H9 (cell line): ENCODE results near the gene ROM1. TPM values are rescaled to one million over a fixed set of nuclear protein-coding genes. Genes with fewer than 3 reads are reported as not detected.

Source experiments
- DNase-seq: peaks from one replicate; pipeline ENCODE4 v3.0.0-alpha.2; 2017
- H2AFZ ChIP-seq: one replicate; pipeline ENCODE4 v1.6.1; 2013; ENCODE audit warnings: mild to moderate bottlenecking, low read length, control low read depth, moderate library complexity
- H2AK5ac ChIP-seq: 2 replicates; pipeline ENCODE4 v1.6.1; 2013; ENCODE audit warnings: low read length, control low read depth, mixed read lengths; ENCODE audit not compliant: insufficient read length
- H2BK120ac ChIP-seq: one replicate; pipeline ENCODE4 v1.6.1; 2013; ENCODE audit warnings: low read depth, mild to moderate bottlenecking, low read length, control low read depth, inconsistent platforms; ENCODE audit not compliant: poor library complexity, severe bottlenecking
- H2BK12ac ChIP-seq: 2 replicates; pipeline ENCODE4 v1.6.1; 2013; ENCODE audit warnings: low read length, control low read depth, mixed read lengths, low read depth; ENCODE audit not compliant: insufficient read length
- H2BK15ac ChIP-seq: 2 replicates; pipeline ENCODE4 v1.6.1; 2013; ENCODE audit warnings: low read depth, low read length, control low read depth
- H2BK20ac ChIP-seq: one replicate; pipeline ENCODE4 v1.6.1; 2013; ENCODE audit warnings: low read depth, mild to moderate bottlenecking, low read length, control low read depth, inconsistent platforms; ENCODE audit not compliant: poor library complexity, severe bottlenecking
- H2BK5ac ChIP-seq: 2 replicates; pipeline ENCODE4 v1.6.1; 2013; ENCODE audit warnings: low read length, control low read depth, mixed read lengths; ENCODE audit not compliant: insufficient read length
- H3K14ac ChIP-seq: 2 replicates; pipeline ENCODE4 v1.6.1; 2013; ENCODE audit warnings: low read length, control low read depth; ENCODE audit not compliant: insufficient read depth
- H3K18ac ChIP-seq: 2 replicates; pipeline ENCODE4 v1.6.1; 2013; ENCODE audit warnings: low read depth, mild to moderate bottlenecking, mixed read lengths, low read length, control low read depth; ENCODE audit not compliant: insufficient read length
- H3K23ac ChIP-seq: 2 replicates; pipeline ENCODE4 v1.6.1; 2013; ENCODE audit warnings: low read length, control low read depth, mixed read lengths, low read depth; ENCODE audit not compliant: insufficient read length
- H3K23me2 ChIP-seq: 2 replicates; pipeline ENCODE4 v1.6.1; 2013; ENCODE audit warnings: low read depth, mild to moderate bottlenecking, mixed read lengths, low read length, control low read depth; ENCODE audit not compliant: insufficient read length, poor library complexity, severe bottlenecking
- H3K27ac ChIP-seq: 2 replicates; pipeline ENCODE4 v1.5.1; 2013; ENCODE audit warnings: low read length, control low read depth, mixed read lengths, low read depth; ENCODE audit not compliant: insufficient read length
- H3K27me3 ChIP-seq: 2 replicates; pipeline ENCODE4 v1.6.1; 2013; ENCODE audit warnings: low read length, control low read depth, inconsistent platforms; ENCODE audit not compliant: insufficient read depth
- H3K4ac ChIP-seq: 2 replicates; pipeline ENCODE4 v1.6.1; 2013; ENCODE audit warnings: low read depth, mild to moderate bottlenecking, control low read depth, inconsistent platforms, low read length, moderate library complexity
- H3K4me1 ChIP-seq: 2 replicates; pipeline ENCODE4 v1.6.1; 2013; ENCODE audit warnings: low read length, control low read depth, inconsistent platforms; ENCODE audit not compliant: insufficient read depth
- H3K4me2 ChIP-seq: 2 replicates; pipeline ENCODE4 v1.6.1; 2013; ENCODE audit warnings: low read length, control low read depth, mixed read lengths; ENCODE audit not compliant: insufficient read length, insufficient read depth
- H3K56ac ChIP-seq: 2 replicates; pipeline ENCODE4 v1.6.1; 2013; ENCODE audit warnings: low read depth, mild to moderate bottlenecking, mixed read lengths, low read length, control low read depth; ENCODE audit not compliant: insufficient read length
- H3K79me1 ChIP-seq: 2 replicates; pipeline ENCODE4 v1.6.1; 2013; ENCODE audit warnings: low read depth, mild to moderate bottlenecking, moderate library complexity, low read length, control low read depth, inconsistent platforms; ENCODE audit not compliant: insufficient read depth, poor library complexity, severe bottlenecking
- H3K79me2 ChIP-seq: 2 replicates; pipeline ENCODE4 v1.6.1; 2013; ENCODE audit warnings: low read length, control low read depth, inconsistent platforms; ENCODE audit not compliant: insufficient read depth
- H3K9ac ChIP-seq: 2 replicates; pipeline ENCODE4 v1.6.1; 2013; ENCODE audit warnings: low read length, control low read depth, mixed read lengths; ENCODE audit not compliant: insufficient read length; ENCODE audit errors: extremely low read depth
- H3K9me3 ChIP-seq: one replicate; pipeline ENCODE4 v1.6.1; 2013; ENCODE audit warnings: low read depth, low read length, inconsistent platforms; ENCODE audit not compliant: control insufficient read depth
- H3T11ph ChIP-seq: one replicate; pipeline ENCODE4 v1.6.1; 2013; ENCODE audit warnings: mild to moderate bottlenecking, low read length, control low read depth, inconsistent platforms
- H4K20me1 ChIP-seq: one replicate; pipeline ENCODE4 v1.6.1; 2013; ENCODE audit not compliant: control insufficient read depth, insufficient read length, insufficient read depth
- H4K5ac ChIP-seq: 2 replicates; pipeline ENCODE4 v1.6.1; 2013; ENCODE audit warnings: low read depth, mild to moderate bottlenecking, mixed read lengths, low read length, control low read depth; ENCODE audit not compliant: insufficient read length
- H4K8ac ChIP-seq: replicated peaks from 2 replicates; pipeline ENCODE4 v1.6.1; 2013; ENCODE audit warnings: low read length, control low read depth, mixed read lengths, low read depth; ENCODE audit not compliant: insufficient read length
- H4K91ac ChIP-seq: 2 replicates; pipeline ENCODE4 v1.6.1; 2013; ENCODE audit warnings: low read depth, mild to moderate bottlenecking, moderate library complexity, mixed read lengths, low read length, control low read depth; ENCODE audit not compliant: insufficient read length
- H3K27ac Mint-ChIP-seq, 3 experiments: 2 replicates in 2 of 3; 3 replicates in 1 of 3; pipeline ENCODE4 v1.8.0; 2020 to 2021; ENCODE audit warnings: mixed read lengths in 3 of 3, mild to moderate bottlenecking in 1 of 3, moderate library complexity in 1 of 3
- H3K27me3 Mint-ChIP-seq: 2 replicates; pipeline ENCODE4 v1.8.0; 2021; ENCODE audit warnings: low read depth, mild to moderate bottlenecking, moderate library complexity, mixed read lengths
- H3K36me3 Mint-ChIP-seq, 3 experiments: 2 replicates in 2 of 3; 3 replicates in 1 of 3; pipeline ENCODE4 v1.8.0; 2020 to 2021; ENCODE audit warnings: low read depth in 3 of 3, mixed read lengths in 3 of 3; ENCODE audit not compliant: insufficient read depth in 1 of 3
- H3K4me1 Mint-ChIP-seq, 2 experiments: 2 replicates each; pipeline ENCODE4 v1.8.0; 2020; ENCODE audit warnings: mixed read lengths in 2 of 2
- H3K4me3 Mint-ChIP-seq, 2 experiments: 2 replicates in 1 of 2; 3 replicates in 1 of 2; pipeline ENCODE4 v1.8.0; 2020 to 2021; ENCODE audit warnings: mild to moderate bottlenecking in 2 of 2, mixed read lengths in 2 of 2, moderate library complexity in 1 of 2
- H3K9me3 Mint-ChIP-seq, 2 experiments: 2 replicates in 1 of 2; 3 replicates in 1 of 2; pipeline ENCODE4 v1.8.0; 2020; ENCODE audit warnings: mild to moderate bottlenecking in 2 of 2, mixed read lengths in 2 of 2, moderate library complexity in 1 of 2
- CTCF ChIP-seq: fragments of 200-600 bp; sonication (generic); conservative IDR thresholded peaks from 3 replicates; pipeline ENCODE4 v1.8.0; 2021; ENCODE audit warnings: antibody characterized with exemption, mild to moderate bottlenecking
- WGBS: extraction: QIAGEN DNeasy Blood & Tissue Kit; methylation state at CpG from one replicate; pipeline ENCODE4 v1.1.7; 2013; ENCODE audit warnings: missing lambda C conversion rate, low lambda C conversion rate, mixed read lengths; ENCODE audit not compliant: insufficient read length; ENCODE audit errors: extremely low coverage; 5-methylcytosine and 5-hydroxymethylcytosine counted together
- total RNA-seq: library from RNA; stranded (reverse); gene quantifications from 2 replicates; pipeline ENCODE4 v1.2.1, GENCODE V29; 2021

Gene ROM1
- total RNA-seq, 1 experiment from 2014 or later = 0.79 TPM

- no peak overlapping the region for H3K4ac ChIP-seq
- H3K4me1 Mint-ChIP-seq = peaks cover 34 to 38% of the 10 kb centered on the region in 2 experiments
- H2AFZ ChIP-seq = no peak overlapping the region
- no peaks in the 10 kb centered on the region for H3K27me3 ChIP-seq
- H3K4me3 Mint-ChIP-seq = peak overlapping the region; percentile 99 to 100
- H4K5ac ChIP-seq = no peak overlapping the region
- H3K23ac ChIP-seq = no peak overlapping the region
- WGBS = no CpG with 5 or more reads among the region's 17 CpGs
- H2BK12ac ChIP-seq = no peak overlapping the region
- H3K18ac ChIP-seq = no peak overlapping the region
- peaks cover 12% of the 10 kb centered on the region; the same call in 1 of the 2 replicates for H3K79me2 ChIP-seq
- no peaks in the 10 kb centered on the region for H3K9me3 Mint-ChIP-seq
- H2AK5ac ChIP-seq = no peak overlapping the region
- no peak overlapping the region for H2BK20ac ChIP-seq
- no peaks in the 10 kb centered on the region for H3K27me3 Mint-ChIP-seq
- TF ChIP-seq CTCF = no peak
- H3K9ac ChIP-seq = peak overlapping the region; percentile 91
- H3K79me1 ChIP-seq = peaks cover 8% of the 10 kb centered on the region
- no peaks in the 10 kb centered on the region for H3K9me3 ChIP-seq
- no peak overlapping the region for H4K8ac ChIP-seq
- no peak overlapping the region for H2BK5ac ChIP-seq
- no peaks in the 10 kb centered on the region for H4K20me1 ChIP-seq
- H3K4me2 ChIP-seq = peak overlapping the region; percentile 98
- H3K23me2 ChIP-seq = peaks cover 13% of the 10 kb centered on the region
- H3K4me1 ChIP-seq = no peaks in the 10 kb centered on the region
- H3K27ac Mint-ChIP-seq = peak overlapping the region in 1 of 3 experiments; percentile 88; a peak in 1 of 7 replicates
- H2BK15ac ChIP-seq = no peak overlapping the region
- H4K91ac ChIP-seq = no peak overlapping the region
- no peak overlapping the region for H3T11ph ChIP-seq
- H3K56ac ChIP-seq = no peak overlapping the region
- H2BK120ac ChIP-seq = no peak overlapping the region
- peaks cover 37 to 68% (median 61%) of the 10 kb centered on the region in 3 experiments for H3K36me3 Mint-ChIP-seq
- H3K14ac ChIP-seq = no peak overlapping the region; the same call in 1 of the 2 replicates
- H3K27ac ChIP-seq = no peak overlapping the region
- no peak for DNase-seq
Observed at GRCh38 chr11:62575156-62575555, 37.9 kb upstream of the ROM1 start.
